Urothelium cell line (cell line): ENCODE data around the gene UBE2D2.
"Not testable (repeated sequence)": the region's sequence is repeated elsewhere in the genome, so short reads cannot be mapped to it uniquely, and the experiment has no call there.

Experiments
- DNase-seq: peaks from one replicate; pipeline ENCODE4 v3.0.0; 2011; ENCODE audit warnings: low spot score, mixed read lengths
- FAIRE-seq: peaks from 2 replicates; lab custom pipeline; 2011; peaks lifted over from hg19 to GRCh38; lab: Jason Lieb, UNC

UBE2D2 gene

GRCh38 chr5:139560752-139561654, at the start of gene UBE2D2:
Gene UBE2D2, plus strand, starts transcription at chr5:139561339. Its CDS starts 453 bp downstream, at chr5:139561792.
- FAIRE-seq = peak; percentile 9

GRCh38 chr5:139512786-139513390, 48.3 kb upstream of the UBE2D2 start:
- DNase-seq (no peak), FAIRE-seq (no peak)

More at GRCh38 chr5:139560752-139561654, at the start of gene UBE2D2:
- DNase-seq = peak; percentile 95

- not testable (repeated sequence) for FAIRE-seq
- DNase-seq = peak; percentile 58
These were observed 47.7 kb upstream of the UBE2D2 start for GRCh38 chr5:139513434-139513833.

- DNase-seq (no peak), FAIRE-seq (no peak)
These were observed 47.2 kb upstream of the UBE2D2 start for GRCh38 chr5:139513852-139514485.

GRCh38 chr5:139514486-139514856, 46.7 kb upstream of the UBE2D2 start:
- no peak for FAIRE-seq

GRCh38 chr5:139517683-139518564, 43.2 kb upstream of the UBE2D2 start:
- peak; percentile 90 for DNase-seq
- no peak for FAIRE-seq

More at GRCh38 chr5:139514486-139514856, 46.7 kb upstream of the UBE2D2 start:
- no peak for DNase-seq

- DNase-seq = no peak
- no peak for FAIRE-seq
These were observed 37.3 kb upstream of the UBE2D2 start for GRCh38 chr5:139523635-139524445.

GRCh38 chr5:139524446-139524845, 36.7 kb upstream of the UBE2D2 start:
- FAIRE-seq (no peak), DNase-seq (no peak)

GRCh38 chr5:139524940-139525585, 36.1 kb upstream of the UBE2D2 start:
- DNase-seq (no peak), FAIRE-seq (no peak)

- not testable (repeated sequence) for DNase-seq, FAIRE-seq
These were observed 35.4 kb upstream of the UBE2D2 start for GRCh38 chr5:139525586-139526308.

- not testable (repeated sequence) for FAIRE-seq, DNase-seq
These were observed 34.6 kb upstream of the UBE2D2 start for GRCh38 chr5:139526309-139527089.

GRCh38 chr5:139527090-139527470, 34.1 kb upstream of the UBE2D2 start:
- DNase-seq, FAIRE-seq: not testable (repeated sequence)

- not testable (repeated sequence) for FAIRE-seq, DNase-seq
These were observed 33.2 kb upstream of the UBE2D2 start for GRCh38 chr5:139527896-139528467.

- DNase-seq, FAIRE-seq: not testable (repeated sequence)
These were observed 32.4 kb upstream of the UBE2D2 start for GRCh38 chr5:139528695-139529094.

GRCh38 chr5:139530079-139530478, 31.1 kb upstream of the UBE2D2 start:
- DNase-seq, FAIRE-seq: not testable (repeated sequence)

- DNase-seq (no peak), FAIRE-seq (no peak)
These were observed 29.4 kb upstream of the UBE2D2 start for GRCh38 chr5:139531772-139532169.

GRCh38 chr5:139543423-139543991, 17.6 kb upstream of the UBE2D2 start:
- DNase-seq (no peak), FAIRE-seq (no peak)
